ENCODE data around the gene DNAI7.

DNAI7 gene

GRCh38 chr12:25100194-25101091, 94.5 kb downstream of the DNAI7 start:
- no peak for TF ChIP-seq CTCF (IDR thresholded peaks at IDR 0.05)

GRCh38 chr12:25099010-25099409, 96.0 kb downstream of the DNAI7 start:
- no peak for TF ChIP-seq CTCF (IDR thresholded peaks at IDR 0.05)

- no peak for TF ChIP-seq CTCF (IDR thresholded peaks at IDR 0.05)
Measured at GRCh38 chr12:25089738-25090137, 105.2 kb downstream of the DNAI7 start.

GRCh38 chr12:25087596-25087995, 107.4 kb downstream of the DNAI7 start:
- no peak for TF ChIP-seq CTCF (IDR thresholded peaks at IDR 0.05)

GRCh38 chr12:25084816-25085215, 110.1 kb downstream of the DNAI7 start:
- TF ChIP-seq CTCF (IDR thresholded peaks at IDR 0.05), result no peak

- TF ChIP-seq CTCF (IDR thresholded peaks at IDR 0.05), result no peak
Measured at GRCh38 chr12:25083211-25083610, 111.7 kb downstream of the DNAI7 start.

GRCh38 chr12:25082628-25083027, 112.3 kb downstream of the DNAI7 start:
- no peak for TF ChIP-seq CTCF (IDR thresholded peaks at IDR 0.05)
